Prostate gland (tissue), 2 donors: ENCODE data around the gene BCL2L1.

Experiments used
- POLR2A ChIP-seq: fragments of 450-650 bp; IDR thresholded peaks from one replicate; pipeline ENCODE4 v1.6.1; 2016; ENCODE audit warnings: antibody characterized with exemption, mild to moderate bottlenecking
- TF ChIP-seq, protein P1 (sequence below), 4 experiments: fragments of 200-600 bp in 2 of 4; fragments of 450-650 bp in 2 of 4; sonication (generic) in 2 of 4; IDR thresholded peaks; 1 replicate in 3 of 4; 2 replicates in 1 of 4; pipeline ENCODE4 v1.5.1; 2016 to 2019; ENCODE audit warnings: antibody characterized with exemption in 4 of 4, mild to moderate bottlenecking in 2 of 4, moderate library complexity in 2 of 4

DNA sequence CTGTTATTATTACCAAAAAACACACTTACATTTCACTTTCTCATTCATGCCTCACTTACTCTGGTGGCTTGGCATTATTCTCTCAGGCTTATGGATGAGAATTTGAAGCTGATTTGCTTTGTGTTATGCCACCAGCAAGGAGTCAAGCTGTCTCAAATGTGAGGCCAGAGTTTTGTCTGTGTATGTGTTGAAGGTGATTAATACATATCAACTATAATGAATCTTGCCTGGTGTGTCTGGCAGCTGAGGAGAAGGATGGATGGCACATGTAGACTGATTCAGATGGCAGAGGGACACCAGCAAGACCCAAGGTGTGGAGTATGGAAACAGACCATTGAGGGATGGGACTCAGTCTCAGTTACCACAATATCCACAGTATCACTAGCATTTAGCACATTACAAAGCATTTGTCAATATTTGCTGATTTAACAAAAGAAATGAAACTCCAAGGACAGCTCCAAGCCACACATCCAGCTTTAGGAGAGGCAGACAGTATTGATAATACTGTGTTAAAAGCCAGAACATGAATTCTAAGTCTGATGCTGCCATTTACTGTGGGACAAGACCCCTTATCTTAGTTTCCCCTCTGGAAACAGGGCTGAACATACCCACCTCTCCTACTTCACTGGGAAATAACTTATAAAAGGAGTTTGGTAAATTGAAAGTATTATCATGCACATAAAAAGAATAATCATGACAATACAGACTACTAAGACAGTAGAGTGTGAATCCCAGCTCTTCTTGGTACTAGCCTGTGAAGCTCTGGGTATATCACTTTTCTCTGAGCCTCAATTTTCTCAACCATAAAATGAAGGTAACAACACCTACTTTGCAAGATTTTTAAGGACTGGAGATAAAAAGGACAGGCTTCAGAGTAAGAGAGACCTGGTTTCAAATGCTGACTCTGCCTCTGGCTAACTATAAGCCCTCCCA, 11.2 kb downstream of the BCL2L1 start:
- TF ChIP-seq, protein P1, sequence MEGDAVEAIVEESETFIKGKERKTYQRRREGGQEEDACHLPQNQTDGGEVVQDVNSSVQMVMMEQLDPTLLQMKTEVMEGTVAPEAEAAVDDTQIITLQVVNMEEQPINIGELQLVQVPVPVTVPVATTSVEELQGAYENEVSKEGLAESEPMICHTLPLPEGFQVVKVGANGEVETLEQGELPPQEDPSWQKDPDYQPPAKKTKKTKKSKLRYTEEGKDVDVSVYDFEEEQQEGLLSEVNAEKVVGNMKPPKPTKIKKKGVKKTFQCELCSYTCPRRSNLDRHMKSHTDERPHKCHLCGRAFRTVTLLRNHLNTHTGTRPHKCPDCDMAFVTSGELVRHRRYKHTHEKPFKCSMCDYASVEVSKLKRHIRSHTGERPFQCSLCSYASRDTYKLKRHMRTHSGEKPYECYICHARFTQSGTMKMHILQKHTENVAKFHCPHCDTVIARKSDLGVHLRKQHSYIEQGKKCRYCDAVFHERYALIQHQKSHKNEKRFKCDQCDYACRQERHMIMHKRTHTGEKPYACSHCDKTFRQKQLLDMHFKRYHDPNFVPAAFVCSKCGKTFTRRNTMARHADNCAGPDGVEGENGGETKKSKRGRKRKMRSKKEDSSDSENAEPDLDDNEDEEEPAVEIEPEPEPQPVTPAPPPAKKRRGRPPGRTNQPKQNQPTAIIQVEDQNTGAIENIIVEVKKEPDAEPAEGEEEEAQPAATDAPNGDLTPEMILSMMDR (IDR thresholded peaks at IDR 0.05) = no peak
- no peak for TF ChIP-seq POLR2A
